HG03521 (cell line): ENCODE measurements around the gene AMDHD2.
"Not testable (repeated sequence)": the region's sequence is repeated elsewhere in the genome, so short reads cannot be mapped to it uniquely, and the experiment has no call there.

Experiments
- ATAC-seq: cut with Tn5 transposase; IDR thresholded peaks from one replicate; pipeline ENCODE4 v1.9.1; 2021; ENCODE audit warnings: mild to moderate bottlenecking, moderate library complexity; ENCODE audit not compliant: unreplicated experiment

Gene AMDHD2

DNA sequence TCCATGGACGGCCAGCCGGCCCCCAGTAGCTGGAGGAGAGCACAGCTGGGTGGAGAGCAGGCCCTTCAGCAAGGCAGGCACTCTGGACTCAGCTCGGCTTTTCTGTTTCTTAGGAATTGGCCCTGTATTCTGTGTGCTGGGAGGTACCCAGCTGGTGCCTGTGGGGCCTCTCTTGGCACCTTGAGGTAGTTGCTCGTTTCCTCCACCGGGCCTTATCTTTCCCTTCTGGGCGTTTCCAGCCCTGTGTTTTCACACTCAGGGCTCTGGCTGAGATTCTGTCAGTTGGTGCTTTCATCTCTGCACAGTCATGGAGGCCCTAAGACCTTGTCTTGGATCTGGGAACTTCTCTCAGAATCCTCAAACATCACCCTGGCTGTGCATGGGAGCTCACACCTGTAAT is 47.3 kb downstream of the AMDHD2 start:
- ATAC-seq, result not testable (repeated sequence)

DNA sequence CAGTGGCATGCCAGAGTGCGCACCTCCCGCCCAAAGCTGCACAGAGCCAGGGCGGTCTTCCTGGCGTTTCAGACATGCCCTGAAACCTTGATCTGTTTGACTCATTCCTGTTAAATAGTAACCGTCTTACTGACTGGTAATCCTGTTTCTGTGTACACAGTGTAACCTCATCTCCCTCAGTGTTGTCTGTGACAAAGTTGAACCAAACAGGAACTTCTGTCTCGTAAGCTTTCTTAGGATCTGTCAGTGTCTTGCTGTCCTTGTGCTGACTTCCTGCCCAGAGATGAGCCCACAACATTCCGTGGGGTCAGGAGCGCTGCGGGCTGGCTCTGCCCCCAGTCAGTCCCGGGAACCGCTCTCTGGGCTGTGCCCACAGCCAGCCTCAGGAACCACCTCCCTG is 48.4 kb downstream of the AMDHD2 start:
- not testable (repeated sequence) for ATAC-seq

DNA sequence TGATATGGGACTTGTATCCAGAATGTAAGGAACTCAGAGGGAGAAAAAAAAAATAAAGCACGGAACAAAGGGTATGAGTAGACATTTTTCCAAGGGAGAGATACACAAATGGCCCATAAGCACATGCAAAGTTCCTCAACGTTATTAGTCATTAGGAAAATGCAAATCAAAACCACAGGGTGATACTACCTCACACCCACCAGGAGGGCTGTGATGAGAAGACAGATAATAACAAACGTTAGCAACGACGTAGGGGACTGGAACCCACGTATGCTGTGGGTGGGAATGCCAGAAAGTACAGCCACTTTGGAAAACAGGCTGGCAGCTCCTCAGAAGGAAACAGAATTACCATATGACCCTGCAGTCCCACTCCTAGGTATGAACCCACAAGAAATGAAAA is 52.5 kb downstream of the AMDHD2 start:
- not testable (repeated sequence) for ATAC-seq

DNA sequence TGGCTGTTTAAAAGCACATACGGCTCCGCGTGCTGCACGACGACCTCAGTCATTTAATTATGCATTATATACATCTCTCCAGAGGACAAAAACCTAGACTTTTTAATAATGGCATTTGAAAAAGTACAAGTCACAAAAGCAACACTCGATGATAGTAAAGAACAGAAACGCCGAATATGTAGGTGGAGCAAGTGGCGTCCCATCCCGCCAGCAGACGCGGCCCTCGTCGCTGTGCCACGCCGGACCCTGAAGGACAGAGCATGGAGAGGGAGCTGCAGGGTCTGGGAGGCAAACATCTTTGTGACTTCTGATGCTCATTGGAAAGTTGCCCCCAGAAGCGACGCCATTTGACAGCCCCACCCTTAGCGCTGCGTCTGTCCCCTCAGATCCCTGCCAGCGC is 55.7 kb downstream of the AMDHD2 start:
- not testable (repeated sequence) for ATAC-seq

DNA sequence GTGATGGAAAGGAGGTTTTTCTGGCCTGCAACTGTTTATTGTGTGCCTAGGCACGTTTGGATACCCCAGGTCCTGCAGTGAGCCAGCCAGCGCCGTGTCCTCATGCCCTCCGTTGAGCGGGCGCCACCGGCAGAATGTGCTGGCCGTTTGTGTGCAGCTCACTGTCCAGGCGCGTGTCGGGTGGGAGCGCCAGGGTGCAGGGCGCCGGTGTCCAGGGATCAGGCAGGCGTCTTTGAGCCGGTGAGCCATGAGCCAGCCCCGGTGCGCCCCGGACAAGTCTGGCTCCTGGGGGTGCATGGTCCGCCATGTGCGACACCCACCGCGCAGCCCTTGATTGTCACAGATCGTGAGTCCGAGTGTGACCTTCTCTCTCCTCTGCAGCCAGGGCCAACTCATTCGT is 56.9 kb downstream of the AMDHD2 start:
- ATAC-seq, result not testable (repeated sequence)

DNA sequence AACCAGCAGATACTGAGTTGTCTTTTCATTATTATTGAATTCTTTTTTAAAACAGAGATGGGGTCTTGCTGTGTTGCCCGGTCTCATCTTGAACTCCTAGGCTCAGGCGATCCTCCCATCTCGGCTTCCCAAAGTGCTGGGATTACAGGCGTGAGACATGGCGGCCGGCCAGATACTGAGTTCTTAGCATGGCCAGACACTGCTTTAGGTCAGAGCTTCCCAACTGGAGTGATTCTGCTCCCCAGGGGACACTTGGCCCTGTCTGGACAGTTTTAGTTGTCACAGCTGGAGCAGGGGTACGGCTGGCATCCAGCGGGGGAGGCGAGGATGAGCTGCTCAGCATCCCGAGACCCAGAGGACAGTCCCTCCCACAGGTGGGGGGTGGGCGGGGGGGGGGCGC is 58.7 kb downstream of the AMDHD2 start:
- not testable (repeated sequence) for ATAC-seq

DNA sequence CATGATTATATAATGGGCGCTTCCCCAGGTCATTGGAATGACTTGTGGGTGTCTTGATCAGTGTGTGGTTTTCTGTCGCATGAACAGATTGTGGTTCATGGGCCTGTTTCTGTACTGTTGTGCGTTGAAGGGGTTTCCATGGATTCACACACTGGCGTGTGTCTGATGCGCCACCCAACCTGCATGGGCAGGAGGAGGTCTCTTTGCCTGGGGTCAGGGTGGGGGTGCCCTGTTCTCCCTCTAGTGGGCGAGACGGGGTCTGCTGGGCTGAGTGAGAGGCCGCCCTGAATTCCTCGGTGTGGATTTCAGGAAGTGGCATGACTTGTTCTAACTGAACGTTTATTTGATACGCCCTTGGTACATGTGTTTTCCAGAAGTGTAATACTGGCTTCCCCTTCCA is 60.0 kb downstream of the AMDHD2 start:
- not testable (repeated sequence) for ATAC-seq

DNA sequence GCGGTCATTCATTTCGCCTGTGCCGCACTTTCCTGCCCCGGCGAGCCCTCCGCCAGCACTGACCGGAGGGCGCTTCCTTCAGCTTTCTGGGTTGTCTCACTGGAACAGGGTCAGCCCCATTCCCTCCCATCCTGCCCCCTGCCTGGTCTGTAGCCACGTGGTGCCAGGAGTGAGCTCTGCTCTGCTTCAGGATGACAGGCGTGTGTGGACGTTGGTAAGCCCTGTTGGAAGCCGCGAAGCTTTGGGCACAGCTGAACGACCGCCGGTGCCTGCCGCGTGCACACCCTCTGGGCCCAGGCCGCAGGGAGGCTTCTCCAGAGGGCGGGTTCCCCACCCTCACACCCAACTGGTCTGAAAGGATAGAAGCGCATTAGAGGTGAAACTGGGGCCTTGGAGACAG is 60.6 kb downstream of the AMDHD2 start:
- ATAC-seq, result not testable (repeated sequence)
